ENCODE results near the gene TMPRSS4. TPM values are rescaled to one million over a fixed set of nuclear protein-coding genes. Genes with fewer than 3 reads are reported as not detected.

Gene TMPRSS4
- total and polyA plus RNA-seq, 9 of the 15 experiments (the other 6 are each of a cell fraction or from before 2014, with no cell fraction given) = 4.0 to 10.0 (median 5.6) TPM

DNA sequence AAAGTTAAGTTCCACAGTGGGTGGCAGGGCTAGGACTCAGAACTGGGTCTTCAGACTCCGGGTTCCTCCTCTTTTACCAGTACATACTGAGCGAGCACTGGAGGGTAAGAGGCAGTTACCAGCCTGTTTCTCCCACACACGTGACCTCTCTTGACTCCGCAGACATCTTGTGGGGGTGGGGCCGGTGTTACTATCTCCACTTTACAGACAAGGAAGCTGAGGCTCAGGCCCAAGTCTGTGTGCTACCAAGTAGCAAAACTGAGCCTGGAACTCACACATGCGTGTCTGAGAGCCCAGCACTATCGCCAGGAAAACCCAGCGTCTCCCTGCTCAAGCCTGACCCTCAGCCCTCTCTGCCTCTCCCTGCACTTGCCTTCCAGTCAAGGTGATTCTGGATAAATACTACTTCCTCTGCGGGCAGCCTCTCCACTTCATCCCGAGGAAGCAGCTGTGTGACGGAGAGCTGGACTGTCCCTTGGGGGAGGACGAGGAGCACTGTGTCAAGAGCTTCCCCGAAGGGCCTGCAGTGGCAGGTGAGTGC lies 25.9 kb downstream of the TMPRSS4 start (continued):
- no peak for TF ChIP-seq E4F1 (CRISPR knock-in tag; IDR thresholded peaks at IDR 0.05; ENCODE audit: borderline replicate concordance)
- TF ChIP-seq, protein P1, sequence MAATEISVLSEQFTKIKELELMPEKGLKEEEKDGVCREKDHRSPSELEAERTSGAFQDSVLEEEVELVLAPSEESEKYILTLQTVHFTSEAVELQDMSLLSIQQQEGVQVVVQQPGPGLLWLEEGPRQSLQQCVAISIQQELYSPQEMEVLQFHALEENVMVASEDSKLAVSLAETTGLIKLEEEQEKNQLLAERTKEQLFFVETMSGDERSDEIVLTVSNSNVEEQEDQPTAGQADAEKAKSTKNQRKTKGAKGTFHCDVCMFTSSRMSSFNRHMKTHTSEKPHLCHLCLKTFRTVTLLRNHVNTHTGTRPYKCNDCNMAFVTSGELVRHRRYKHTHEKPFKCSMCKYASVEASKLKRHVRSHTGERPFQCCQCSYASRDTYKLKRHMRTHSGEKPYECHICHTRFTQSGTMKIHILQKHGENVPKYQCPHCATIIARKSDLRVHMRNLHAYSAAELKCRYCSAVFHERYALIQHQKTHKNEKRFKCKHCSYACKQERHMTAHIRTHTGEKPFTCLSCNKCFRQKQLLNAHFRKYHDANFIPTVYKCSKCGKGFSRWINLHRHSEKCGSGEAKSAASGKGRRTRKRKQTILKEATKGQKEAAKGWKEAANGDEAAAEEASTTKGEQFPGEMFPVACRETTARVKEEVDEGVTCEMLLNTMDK (IDR thresholded peaks at IDR 0.05; ENCODE audit: borderline replicate concordance, insufficient read depth, low read depth, low read length, poor library complexity, severe bottlenecking) = no peak
- no peak for TF ChIP-seq SP1 (CRISPR knock-in tag; IDR thresholded peaks at IDR 0.05)
- TF ChIP-seq ZNF696 (CRISPR knock-in tag; conservative IDR thresholded peaks at IDR 0.05) = no peak
- no peak for TF ChIP-seq ZNF644 (tag; IDR thresholded peaks at IDR 0.05; ENCODE audit: low read depth)
- no peak for TF ChIP-seq ZNF354B (CRISPR knock-in tag; IDR thresholded peaks at IDR 0.05)
- 0 out of 2 replicates have a peak, but pooled peaks have one; percentile 33 for TF ChIP-seq ZKSCAN1 (IDR thresholded peaks at IDR 0.05; ENCODE audit: low read depth, low read length)
- TF ChIP-seq SOX6 (IDR thresholded peaks at IDR 0.05) = 0 out of 2 replicates have a peak, but pooled peaks have one; percentile 34
- no peak for TF ChIP-seq ZNF507 (tag; conservative IDR thresholded peaks at IDR 0.05)
- TF ChIP-seq, protein P2, sequence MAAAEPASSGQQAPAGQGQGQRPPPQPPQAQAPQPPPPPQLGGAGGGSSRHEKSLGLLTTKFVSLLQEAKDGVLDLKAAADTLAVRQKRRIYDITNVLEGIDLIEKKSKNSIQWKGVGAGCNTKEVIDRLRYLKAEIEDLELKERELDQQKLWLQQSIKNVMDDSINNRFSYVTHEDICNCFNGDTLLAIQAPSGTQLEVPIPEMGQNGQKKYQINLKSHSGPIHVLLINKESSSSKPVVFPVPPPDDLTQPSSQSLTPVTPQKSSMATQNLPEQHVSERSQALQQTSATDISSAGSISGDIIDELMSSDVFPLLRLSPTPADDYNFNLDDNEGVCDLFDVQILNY (CRISPR knock-in tag; IDR thresholded peaks at IDR 0.05) = no peak
- TF ChIP-seq, protein P3, sequence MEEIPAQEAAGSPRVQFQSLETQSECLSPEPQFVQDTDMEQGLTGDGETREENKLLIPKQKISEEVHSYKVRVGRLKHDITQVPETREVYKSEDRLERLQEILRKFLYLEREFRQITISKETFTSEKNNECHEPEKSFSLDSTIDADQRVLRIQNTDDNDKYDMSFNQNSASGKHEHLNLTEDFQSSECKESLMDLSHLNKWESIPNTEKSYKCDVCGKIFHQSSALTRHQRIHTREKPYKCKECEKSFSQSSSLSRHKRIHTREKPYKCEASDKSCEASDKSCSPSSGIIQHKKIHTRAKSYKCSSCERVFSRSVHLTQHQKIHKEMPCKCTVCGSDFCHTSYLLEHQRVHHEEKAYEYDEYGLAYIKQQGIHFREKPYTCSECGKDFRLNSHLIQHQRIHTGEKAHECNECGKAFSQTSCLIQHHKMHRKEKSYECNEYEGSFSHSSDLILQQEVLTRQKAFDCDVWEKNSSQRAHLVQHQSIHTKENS (CRISPR knock-in tag; IDR thresholded peaks at IDR 0.05) = no peak
- TF ChIP-seq RBM25 (IDR thresholded peaks at IDR 0.05; ENCODE audit: low read depth, low read length, severe bottlenecking) = peak; percentile 32
- TF ChIP-seq BCLAF1 (IDR thresholded peaks at IDR 0.05; ENCODE audit: borderline replicate concordance in 1 of 2, control insufficient read depth in 1 of 2, low read depth in 2 of 2, low read length in 1 of 2) = no peak
- TF ChIP-seq ZKSCAN3 (CRISPR knock-in tag; IDR thresholded peaks at IDR 0.05) = no peak
- TF ChIP-seq, protein P4, sequence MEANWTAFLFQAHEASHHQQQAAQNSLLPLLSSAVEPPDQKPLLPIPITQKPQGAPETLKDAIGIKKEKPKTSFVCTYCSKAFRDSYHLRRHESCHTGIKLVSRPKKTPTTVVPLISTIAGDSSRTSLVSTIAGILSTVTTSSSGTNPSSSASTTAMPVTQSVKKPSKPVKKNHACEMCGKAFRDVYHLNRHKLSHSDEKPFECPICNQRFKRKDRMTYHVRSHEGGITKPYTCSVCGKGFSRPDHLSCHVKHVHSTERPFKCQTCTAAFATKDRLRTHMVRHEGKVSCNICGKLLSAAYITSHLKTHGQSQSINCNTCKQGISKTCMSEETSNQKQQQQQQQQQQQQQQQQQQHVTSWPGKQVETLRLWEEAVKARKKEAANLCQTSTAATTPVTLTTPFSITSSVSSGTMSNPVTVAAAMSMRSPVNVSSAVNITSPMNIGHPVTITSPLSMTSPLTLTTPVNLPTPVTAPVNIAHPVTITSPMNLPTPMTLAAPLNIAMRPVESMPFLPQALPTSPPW (CRISPR knock-in tag; IDR thresholded peaks at IDR 0.05) = no peak
- TF ChIP-seq ZNF146 (CRISPR knock-in tag; IDR thresholded peaks at IDR 0.05; ENCODE audit: unreplicated experiment) = no peak
